SH-SY5Y (cell line): Measurements from ENCODE around the gene ERH.

Experiments used
- GATA2 ChIP-seq: IDR thresholded peaks from 2 replicates; pipeline ENCODE4 v1.6.1; 2011; ENCODE audit warnings: mild to moderate bottlenecking, low read depth, low read length
- GATA3 ChIP-seq: IDR thresholded peaks from 2 replicates; pipeline ENCODE4 v1.6.1; 2011; ENCODE audit warnings: low read depth, mild to moderate bottlenecking, low read length, moderate library complexity

DNA sequence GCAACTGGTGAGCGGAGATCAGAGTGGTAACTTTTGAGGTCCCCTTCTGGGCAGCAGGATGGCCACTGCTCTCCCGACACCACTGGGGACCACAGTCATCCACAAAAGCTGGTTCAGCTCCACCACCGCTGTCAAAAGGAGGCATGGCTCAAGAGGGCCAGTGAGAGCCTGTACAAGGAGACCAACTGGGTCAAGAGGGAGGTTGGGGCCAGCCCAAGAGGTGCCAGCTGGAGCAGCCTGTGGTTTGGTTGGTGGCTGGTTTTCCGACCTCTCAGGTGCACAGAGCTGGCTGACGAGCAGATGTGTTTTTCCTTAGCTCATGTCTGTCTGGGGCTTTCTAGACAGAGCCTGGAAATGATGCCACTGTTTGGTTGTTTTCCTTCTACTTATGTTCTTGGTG is 60.1 kb downstream of the ERH start:
- no peak for TF ChIP-seq GATA3
- no peak for TF ChIP-seq GATA2
